Colonic mucosa (tissue), 4 donors: ENCODE data around the gene FHIT. TPM values are rescaled to one million over a fixed set of nuclear protein-coding genes. Genes with fewer than 3 reads are reported as not detected.

ENCODE experiments used
- DNase-seq: peaks from one replicate; pipeline ENCODE4 v3.0.0-alpha.2; 2020
- H3K27ac ChIP-seq: fragments of 200-600 bp; one replicate; pipeline ENCODE4 v1.8.0; 2021
- H3K27me3 ChIP-seq: fragments of 200-600 bp; one replicate; pipeline ENCODE4 v1.8.0; 2021
- H3K36me3 ChIP-seq: fragments of 200-600 bp; one replicate; pipeline ENCODE4 v1.8.0; 2021
- H3K4me1 ChIP-seq: fragments of 200-600 bp; one replicate; pipeline ENCODE4 v1.8.0; 2021; ENCODE audit warnings: mild to moderate bottlenecking
- H3K4me3 ChIP-seq: fragments of 200-600 bp; one replicate; pipeline ENCODE4 v1.8.0; 2021
- H3K9ac ChIP-seq, 2 donors: one replicate each; pipeline ENCODE4 v1.7.0; 2013; ENCODE audit warnings: control low read depth in 2 of 2, low read depth in 2 of 2, low read length in 2 of 2
- H3K9me3 ChIP-seq: fragments of 200-600 bp; one replicate; pipeline ENCODE4 v1.8.0; 2021
- intact Hi-C: fragments of 100-400 bp; cut with DNase I; formaldehyde crosslinking; loops from one replicate; pipeline ENCODE4 v1.14.1; 2022
- total RNA-seq, 2 donors: library from RNA; stranded (reverse); fragmentation: NEBNext Ultra II Directional in 1 of 2; extraction: Animal tissue kit (Norgen Biotek cat#: 25700) in 1 of 2; gene quantifications; one replicate each; pipeline ENCODE4 v1.2.1, GENCODE V29; 2021
- TF ChIP-seq, protein P1 (sequence below): fragments of 200-600 bp; IDR thresholded peaks from one replicate; pipeline ENCODE4 v1.8.0; 2022; ENCODE audit warnings: antibody characterized with exemption, mild to moderate bottlenecking
- donor health status: healthy.
- donor health status: DM: no; HTN: no; CAD: no.
- donor health status: DM: no; HTN: no; CAD: no.

Gene FHIT
- total RNA-seq, 2 donors from 2014 or later = 7.7 to 9.4 TPM

DNA sequence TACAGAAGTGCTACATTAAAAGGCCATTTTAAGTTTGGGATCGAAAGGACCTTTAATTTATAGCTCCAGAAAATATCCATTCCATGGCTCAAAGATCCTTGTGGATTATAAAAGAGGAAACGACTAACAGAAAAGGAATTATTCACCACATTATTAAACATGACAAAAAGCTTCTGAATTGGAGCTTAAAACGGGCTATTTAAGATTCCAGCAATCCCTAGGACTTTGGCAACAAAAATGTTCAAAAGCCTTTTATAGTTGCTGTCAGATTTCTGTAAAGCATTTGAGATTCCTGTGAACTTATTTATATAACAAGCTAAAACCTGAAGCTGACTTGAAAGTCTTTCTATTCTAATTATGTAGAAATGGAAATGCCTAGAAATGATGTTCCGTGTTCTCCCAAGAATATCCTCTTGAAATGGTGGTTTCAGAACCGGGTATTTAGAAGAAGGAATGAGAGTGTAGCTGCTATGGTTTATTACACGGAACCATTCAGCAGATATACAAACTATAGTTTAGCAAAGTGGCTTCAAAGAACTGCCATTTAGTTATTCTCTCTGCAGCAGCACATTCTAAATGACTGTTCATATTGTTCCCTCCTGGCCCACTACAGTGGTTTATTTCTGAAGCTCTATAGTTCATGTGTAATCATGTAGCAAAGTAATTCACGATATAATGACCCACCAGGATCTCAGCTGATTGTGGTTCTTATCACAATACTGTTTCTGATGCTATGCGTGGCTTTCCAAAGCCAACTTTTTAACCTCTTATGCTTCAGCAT lies 961.7 kb downstream of the FHIT start:
- H3K36me3 ChIP-seq = no peaks in the 10 kb centered on the region
- no peak overlapping the region for H3K9ac ChIP-seq
- no peak overlapping the region for H3K4me3 ChIP-seq
- TF ChIP-seq, protein P1, sequence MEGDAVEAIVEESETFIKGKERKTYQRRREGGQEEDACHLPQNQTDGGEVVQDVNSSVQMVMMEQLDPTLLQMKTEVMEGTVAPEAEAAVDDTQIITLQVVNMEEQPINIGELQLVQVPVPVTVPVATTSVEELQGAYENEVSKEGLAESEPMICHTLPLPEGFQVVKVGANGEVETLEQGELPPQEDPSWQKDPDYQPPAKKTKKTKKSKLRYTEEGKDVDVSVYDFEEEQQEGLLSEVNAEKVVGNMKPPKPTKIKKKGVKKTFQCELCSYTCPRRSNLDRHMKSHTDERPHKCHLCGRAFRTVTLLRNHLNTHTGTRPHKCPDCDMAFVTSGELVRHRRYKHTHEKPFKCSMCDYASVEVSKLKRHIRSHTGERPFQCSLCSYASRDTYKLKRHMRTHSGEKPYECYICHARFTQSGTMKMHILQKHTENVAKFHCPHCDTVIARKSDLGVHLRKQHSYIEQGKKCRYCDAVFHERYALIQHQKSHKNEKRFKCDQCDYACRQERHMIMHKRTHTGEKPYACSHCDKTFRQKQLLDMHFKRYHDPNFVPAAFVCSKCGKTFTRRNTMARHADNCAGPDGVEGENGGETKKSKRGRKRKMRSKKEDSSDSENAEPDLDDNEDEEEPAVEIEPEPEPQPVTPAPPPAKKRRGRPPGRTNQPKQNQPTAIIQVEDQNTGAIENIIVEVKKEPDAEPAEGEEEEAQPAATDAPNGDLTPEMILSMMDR = no peak
- intact Hi-C loops = no loop called here
- H3K4me1 ChIP-seq = no peaks in the 10 kb centered on the region
- H3K27ac ChIP-seq = no peak overlapping the region
- H3K27me3 ChIP-seq = no peaks in the 10 kb centered on the region
- DNase-seq = no peak
- H3K9me3 ChIP-seq = no peaks in the 10 kb centered on the region

DNA sequence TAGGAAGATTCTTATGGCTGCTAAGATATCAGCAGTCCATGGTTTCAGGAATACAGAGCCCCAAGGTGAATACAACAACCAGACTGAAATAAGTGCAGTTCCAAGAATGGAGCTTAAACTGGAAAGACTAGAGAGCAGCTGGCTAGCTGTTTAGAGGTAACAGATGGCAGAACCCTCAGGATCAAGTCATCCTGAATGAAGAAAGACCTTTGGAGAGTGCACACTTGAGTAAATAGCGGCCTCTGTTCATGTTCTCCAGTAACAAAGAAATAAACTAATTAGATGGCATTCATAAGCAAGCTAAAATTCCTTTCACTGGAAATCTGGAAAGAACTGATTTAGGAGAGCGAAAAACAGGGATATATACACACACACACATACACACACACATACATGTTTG lies 968.4 kb downstream of the FHIT start:
- no peaks in the 10 kb centered on the region for H3K27me3 ChIP-seq
- TF ChIP-seq, protein P1 = no peak
- H3K36me3 ChIP-seq = no peaks in the 10 kb centered on the region
- H3K4me1 ChIP-seq = no peaks in the 10 kb centered on the region
- intact Hi-C loops = no loop called here
- H3K4me3 ChIP-seq = no peak overlapping the region
- H3K27ac ChIP-seq = no peak overlapping the region
- DNase-seq = no peak
- no peaks in the 10 kb centered on the region for H3K9me3 ChIP-seq
- H3K9ac ChIP-seq = no peak overlapping the region

DNA sequence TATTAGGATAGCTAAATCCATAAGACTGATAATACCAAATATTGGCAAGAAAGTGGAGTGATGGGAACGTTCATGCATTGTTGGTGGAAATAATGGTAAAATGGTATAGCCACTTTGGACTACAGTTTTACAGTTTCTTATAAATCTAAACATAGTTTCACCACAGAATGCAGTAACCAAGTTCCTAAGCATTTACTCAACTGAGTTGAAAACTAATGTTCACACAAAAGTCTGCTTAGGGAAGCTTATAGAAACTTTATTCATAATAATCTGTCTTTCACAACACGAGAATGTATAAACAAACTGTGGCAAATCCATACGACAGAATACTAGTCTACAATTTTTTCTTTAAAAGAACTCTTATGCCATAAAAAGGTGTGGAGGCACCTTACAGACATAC lies 969.3 kb downstream of the FHIT start:
- no peaks in the 10 kb centered on the region for H3K9me3 ChIP-seq
- intact Hi-C loops = no loop called here
- H3K9ac ChIP-seq = no peak overlapping the region
- H3K36me3 ChIP-seq = no peaks in the 10 kb centered on the region
- H3K4me3 ChIP-seq = no peak overlapping the region
- H3K27ac ChIP-seq = no peak overlapping the region
- TF ChIP-seq, protein P1 = no peak
- H3K27me3 ChIP-seq = no peaks in the 10 kb centered on the region
- H3K4me1 ChIP-seq = no peaks in the 10 kb centered on the region
- no peak for DNase-seq

DNA sequence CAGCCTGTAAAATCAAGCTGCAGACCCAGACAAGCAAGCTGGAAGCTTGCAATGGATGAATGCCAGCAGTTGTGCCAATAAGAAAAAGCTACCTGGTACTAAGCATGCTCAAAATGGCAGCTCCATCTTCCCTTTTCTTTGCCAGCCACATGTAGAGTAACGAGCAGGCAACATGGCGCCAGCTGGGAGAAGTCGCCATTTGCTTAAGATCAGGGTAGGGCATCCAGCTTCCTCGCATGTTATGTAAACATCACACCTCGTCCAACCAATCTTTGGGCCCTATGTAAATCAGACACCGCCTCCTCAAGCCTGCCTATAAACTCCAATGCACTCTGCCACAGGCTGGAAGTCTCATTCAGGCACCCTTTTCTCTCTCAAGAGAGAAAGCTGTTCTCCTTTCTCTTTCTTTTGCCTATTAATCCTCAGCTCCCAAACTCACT lies 973.9 kb downstream of the FHIT start:
- intact Hi-C loops = no loop called here
- no peaks in the 10 kb centered on the region for H3K27me3 ChIP-seq
- no peaks in the 10 kb centered on the region for H3K4me1 ChIP-seq
- no peak overlapping the region for H3K9ac ChIP-seq
- no peak overlapping the region for H3K4me3 ChIP-seq
- no peaks in the 10 kb centered on the region for H3K9me3 ChIP-seq
- H3K36me3 ChIP-seq = no peaks in the 10 kb centered on the region
- no peak for DNase-seq
- no peak overlapping the region for H3K27ac ChIP-seq
- TF ChIP-seq, protein P1 = no peak

DNA sequence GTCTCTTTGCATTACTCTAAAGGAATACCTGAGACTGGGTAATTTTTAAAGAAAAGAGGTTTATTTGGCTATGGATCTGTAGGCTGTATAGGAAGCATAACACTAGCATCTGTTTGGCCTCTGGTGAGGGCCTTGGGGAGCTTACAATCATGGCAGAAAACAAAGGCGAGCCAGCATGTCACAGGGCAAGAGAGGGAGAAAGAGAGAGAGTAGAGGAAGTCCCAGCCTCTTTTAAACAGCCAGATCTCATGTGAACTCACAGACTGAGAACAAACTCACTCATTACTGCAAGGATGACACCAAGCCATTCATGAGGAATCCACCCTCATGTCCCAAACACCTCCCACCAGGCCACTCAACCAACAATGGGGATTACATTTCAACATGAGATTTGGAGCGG lies 974.6 kb downstream of the FHIT start:
- no peak for DNase-seq
- H3K9me3 ChIP-seq = no peaks in the 10 kb centered on the region

More for the DNA sequence above, 974.6 kb downstream of the FHIT start:
- intact Hi-C loops = no loop called here
- Histone ChIP-seq H3K4me1 (no peaks in the 10 kb centered on the region), H3K27ac (no peak overlapping the region), H3K27me3 (no peaks in the 10 kb centered on the region), H3K4me3 (no peak overlapping the region), H3K9ac (no peak overlapping the region), H3K36me3 (no peaks in the 10 kb centered on the region)
- TF ChIP-seq, protein P1 = no peak
